Measurements from ENCODE around the gene NBPF3. TPM values are rescaled to one million over a fixed set of nuclear protein-coding genes. Genes with fewer than 3 reads are reported as not detected.

NBPF3 gene
- total and polyA plus RNA-seq, 4 donors = 1.4 to 4.0 (median 1.7) TPM

Other genes with a start within 250 kb of the NBPF3 start
- gene ECE1, start 149.7 kb upstream of the NBPF3 start, total RNA-seq = 10 to 100 TPM; 38.9 to 40.2 TPM
- 10 to 100 TPM; 29.3 to 46.4 TPM for gene ECE1, start 149.7 kb upstream of the NBPF3 start, polyA plus RNA-seq
- gene ALPL, start 69.3 kb downstream of the NBPF3 start, total RNA-seq = 10 to 100 TPM in 1 of 2 donors, 1 to 10 TPM in 1; 3.3 to 37.9 TPM
- 10 to 100 TPM; 43.5 to 93.1 TPM for gene ALPL, start 69.3 kb downstream of the NBPF3 start, polyA plus RNA-seq
- gene RAP1GAP, start 229.2 kb downstream of the NBPF3 start, total RNA-seq = 10 to 100 TPM; 10.7 to 23.1 TPM
- gene RAP1GAP, start 229.2 kb downstream of the NBPF3 start, polyA plus RNA-seq = 10 to 100 TPM in 1 of 2 donors, 1 to 10 TPM in 1; 8.6 to 11.8 TPM